HG02642 (cell line): Measurements from ENCODE around the gene ADGRA1.

Experiments used
- ATAC-seq: cut with Tn5 transposase; IDR thresholded peaks from one replicate; pipeline ENCODE4 v1.9.1; 2021; ENCODE audit warnings: mild to moderate bottlenecking; ENCODE audit not compliant: unreplicated experiment, poor library complexity

The ADGRA1 gene, protein sequence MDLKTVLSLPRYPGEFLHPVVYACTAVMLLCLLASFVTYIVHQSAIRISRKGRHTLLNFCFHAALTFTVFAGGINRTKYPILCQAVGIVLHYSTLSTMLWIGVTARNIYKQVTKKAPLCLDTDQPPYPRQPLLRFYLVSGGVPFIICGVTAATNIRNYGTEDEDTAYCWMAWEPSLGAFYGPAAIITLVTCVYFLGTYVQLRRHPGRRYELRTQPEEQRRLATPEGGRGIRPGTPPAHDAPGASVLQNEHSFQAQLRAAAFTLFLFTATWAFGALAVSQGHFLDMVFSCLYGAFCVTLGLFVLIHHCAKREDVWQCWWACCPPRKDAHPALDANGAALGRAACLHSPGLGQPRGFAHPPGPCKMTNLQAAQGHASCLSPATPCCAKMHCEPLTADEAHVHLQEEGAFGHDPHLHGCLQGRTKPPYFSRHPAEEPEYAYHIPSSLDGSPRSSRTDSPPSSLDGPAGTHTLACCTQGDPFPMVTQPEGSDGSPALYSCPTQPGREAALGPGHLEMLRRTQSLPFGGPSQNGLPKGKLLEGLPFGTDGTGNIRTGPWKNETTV

DNA sequence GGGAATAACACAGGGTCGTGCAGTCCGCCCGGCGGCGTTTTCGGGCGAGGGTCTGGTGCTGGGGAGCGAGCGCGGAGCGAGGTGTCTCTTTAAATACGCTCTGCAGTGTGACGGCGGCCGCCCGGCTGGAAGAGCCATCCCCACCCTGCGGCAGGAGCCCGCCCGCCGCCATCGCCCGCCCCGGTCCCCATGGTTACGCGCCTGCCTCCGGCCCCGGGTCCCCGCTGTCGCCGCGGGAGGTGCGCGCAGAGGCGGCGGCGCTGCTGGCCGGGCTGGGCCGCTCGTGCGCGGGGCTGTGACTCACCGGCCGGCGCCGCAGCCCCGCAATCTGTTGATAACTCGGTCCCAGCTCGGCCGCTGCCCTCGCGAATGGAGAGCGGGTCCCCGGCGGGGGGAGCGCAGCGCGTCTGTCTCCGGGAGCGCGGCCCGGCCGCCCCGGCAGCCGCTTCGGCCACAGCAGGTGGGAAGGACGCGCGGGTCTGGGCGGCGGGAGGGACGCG is at the start of gene ADGRA1:
Gene ADGRA1 (plus strand): TSS at position 246 of the 500 bp plus-strand sequence. CDS start 986 bp downstream, outside the sequence.
- no peak for ATAC-seq

DNA sequence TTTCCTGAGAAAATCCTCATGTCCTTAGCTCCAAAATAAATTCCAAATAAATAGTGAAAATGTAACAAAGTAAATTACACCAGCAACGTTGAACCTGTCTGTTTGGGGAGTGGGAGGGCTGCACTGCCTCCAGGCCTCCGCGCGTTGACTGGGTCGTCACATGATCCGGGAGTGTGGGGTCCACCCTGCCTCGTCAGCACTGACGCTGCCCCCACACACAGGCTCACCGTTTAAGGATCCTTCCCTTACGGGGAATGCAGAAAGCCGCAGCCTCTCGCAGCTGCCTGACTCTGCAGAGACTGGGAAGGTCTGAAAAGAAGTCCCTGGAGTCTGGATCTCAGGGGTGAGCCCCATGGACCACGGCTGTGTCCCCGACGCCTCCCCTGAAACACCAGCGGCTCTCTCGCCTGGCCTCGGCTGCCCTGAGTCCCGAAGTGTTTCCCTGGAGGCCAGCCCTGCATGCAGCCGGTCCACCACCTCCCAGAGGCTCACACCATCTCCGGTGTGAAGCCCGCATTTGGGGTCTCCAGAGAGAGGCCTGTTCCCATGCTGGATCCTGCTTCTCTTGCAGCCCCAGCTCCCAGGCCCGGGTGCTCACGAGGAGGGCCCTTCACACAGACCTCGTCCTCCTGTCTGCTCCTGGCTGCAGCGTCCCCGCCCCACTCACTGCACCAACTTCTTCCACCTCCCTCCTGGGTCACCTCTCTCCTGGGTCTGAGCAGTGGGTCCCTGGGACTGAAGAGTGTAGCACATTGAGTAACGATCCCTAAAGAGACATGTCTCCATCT is 49.5 kb upstream of the ADGRA1 start:
- ATAC-seq: no peak

DNA sequence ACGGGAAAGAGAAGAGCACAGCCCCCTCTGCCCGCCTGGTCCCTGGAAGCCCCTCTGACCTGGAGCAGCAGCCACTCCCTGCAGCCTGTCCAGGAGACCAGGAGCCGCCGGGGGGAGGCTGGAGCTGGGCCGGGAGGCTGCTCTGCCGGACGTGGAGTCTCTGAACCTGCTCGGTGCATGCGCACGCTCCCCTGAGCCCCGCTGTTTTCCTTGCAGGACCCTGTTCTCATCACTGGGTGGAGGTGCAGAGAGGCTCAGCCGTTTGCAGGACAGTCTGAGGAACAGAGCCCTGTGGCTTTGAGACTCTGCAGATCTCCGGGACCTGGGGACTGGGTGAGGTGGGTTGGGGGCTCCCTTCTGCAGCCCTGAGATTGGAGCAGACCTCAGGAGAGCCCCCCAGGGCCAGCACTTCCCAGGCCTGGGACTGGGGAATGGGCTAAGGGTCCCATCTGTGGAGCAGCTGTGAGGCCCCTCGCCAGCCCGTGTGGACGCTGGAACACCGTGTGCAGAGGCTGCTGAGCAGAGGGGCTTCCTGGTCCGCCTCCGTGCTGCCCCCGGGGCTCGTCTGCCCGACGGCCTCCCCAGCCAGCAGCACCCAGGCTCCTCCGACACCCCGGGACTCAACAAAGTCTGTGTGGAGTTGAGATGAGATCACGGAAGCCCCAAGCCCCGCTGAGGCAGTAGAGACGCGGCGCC is 48.5 kb upstream of the ADGRA1 start:
- no peak for ATAC-seq

DNA sequence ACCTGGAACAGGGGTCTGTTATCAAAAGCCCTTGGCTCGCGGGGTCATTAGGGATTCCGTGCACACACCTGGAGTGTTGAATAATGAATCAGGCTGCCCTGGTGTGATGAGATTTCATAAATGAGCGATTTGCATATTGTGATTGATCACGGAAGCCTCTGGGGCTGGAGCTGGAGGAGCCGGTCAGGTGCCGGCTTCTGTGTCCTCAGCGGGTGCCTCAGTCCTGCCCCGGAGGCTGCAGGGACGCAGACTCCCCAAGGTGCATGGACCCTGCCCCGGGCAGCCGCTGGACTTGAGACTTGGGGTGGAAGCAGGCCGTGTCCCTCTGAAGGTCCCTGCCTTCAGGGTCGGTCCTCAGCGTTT is 47.9 kb upstream of the ADGRA1 start:
- no peak for ATAC-seq

DNA sequence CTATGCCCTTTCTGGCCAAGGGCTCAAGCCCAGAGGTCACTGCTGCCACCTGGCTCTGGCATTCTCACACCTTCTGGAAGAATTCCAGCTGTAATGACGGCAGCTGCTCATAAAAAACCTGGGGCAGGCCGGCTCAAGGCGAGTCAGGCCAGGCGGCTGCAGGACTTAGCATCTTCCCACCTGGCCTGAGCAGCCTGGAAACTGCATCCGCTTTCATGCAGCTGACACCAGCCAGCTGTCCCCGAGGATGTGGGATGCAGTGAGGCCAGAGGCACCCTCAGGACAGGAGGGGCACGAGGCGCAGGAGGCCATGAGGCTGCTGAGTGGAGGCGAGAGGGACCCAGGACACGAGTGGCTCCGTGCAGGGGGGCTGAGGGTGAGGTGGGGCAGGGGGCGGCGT is 47.5 kb upstream of the ADGRA1 start:
- ATAC-seq: no peak

DNA sequence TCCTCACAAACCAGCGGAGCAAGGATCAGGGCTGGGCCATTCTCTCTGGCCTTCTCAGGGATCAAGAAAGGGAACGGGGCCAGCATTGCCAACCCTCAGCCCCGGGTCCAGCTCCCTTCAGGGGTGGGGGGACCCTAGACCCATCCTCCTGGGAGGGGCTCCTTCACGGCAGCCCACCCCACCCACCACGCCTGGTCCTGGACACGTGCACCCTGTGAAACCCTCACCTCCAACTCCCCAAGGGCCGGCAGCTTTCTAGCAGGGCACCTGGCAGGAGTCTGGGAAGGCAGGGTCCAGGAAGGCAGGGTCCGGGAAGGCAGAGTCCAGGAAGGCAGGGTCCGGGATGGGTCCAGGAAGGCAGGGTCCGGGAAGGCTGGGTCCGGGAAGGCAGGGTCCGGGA is 46.6 kb upstream of the ADGRA1 start:
- no peak for ATAC-seq

DNA sequence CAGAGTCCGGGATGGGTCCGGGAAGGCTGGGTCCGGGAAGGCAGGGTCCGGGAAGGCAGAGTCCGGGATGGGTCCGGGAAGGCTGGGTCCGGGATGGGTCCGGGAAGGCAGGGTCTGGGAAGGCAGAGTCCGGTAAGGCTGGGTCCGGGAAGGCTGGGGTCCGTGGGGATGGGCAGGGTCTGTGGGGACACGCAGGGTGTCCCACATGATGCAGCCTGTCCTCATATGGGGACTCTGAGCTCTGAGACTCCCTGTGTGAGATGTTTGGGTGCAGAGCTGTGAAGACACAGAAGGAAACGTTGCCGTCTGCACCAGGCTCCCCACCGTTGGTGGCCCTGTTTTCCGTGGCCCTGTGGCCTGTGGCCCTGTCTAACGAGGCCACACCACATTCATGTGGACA is 45.7 kb upstream of the ADGRA1 start:
- ATAC-seq: no peak

DNA sequence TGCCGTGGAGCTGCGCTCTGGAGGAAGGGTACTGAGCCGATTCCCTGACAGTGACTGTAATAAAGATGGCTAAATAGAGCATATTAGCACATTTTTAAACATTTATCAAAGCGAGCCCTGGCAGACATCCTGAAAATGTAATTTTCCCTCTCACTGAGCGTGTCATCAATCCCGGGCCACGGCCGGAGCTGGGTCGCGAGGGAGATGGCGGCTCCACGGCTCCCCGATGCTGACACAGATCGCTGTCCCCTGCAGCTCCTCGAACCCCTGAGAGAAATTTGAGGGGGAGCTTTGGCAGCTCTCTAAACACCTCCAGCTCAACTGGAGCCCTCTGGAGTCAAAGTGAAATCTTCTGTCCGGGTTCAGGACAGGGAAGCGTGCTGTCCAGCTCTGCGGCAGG is 44.9 kb upstream of the ADGRA1 start:
- no peak for ATAC-seq

DNA sequence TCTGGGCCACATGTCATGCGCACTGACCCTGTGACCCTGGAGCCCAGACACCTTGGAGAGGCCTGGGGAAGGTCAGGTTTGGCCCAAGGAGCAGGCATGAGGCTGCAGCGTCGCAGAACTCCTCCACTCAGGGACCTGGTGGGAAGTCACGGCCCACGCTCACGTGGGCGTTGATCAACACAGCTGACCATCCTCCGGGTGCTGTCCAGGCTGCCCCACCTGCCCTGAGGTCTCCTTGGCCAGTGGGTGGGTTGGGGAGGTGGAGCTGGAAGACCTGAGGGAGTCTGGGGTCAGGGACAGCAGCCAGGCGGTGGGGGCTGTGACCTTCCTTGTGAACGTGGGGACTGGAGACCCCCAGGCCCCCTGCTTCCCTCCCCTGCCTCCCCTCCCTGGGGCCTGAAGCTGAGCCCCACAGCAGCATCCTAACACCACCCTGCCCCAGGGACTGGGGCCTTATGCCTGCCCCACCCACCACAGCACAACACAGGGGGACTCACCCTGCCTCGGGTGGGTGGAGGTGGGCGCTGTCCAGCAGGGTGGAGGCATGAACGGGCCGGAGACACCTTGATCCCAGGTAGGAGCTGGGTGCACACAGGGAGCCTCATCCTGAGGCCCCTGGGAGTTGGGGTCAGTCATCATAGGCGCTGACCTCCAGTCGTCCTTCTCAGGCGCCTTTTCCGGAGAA is 44.0 kb upstream of the ADGRA1 start:
- ATAC-seq: no peak

DNA sequence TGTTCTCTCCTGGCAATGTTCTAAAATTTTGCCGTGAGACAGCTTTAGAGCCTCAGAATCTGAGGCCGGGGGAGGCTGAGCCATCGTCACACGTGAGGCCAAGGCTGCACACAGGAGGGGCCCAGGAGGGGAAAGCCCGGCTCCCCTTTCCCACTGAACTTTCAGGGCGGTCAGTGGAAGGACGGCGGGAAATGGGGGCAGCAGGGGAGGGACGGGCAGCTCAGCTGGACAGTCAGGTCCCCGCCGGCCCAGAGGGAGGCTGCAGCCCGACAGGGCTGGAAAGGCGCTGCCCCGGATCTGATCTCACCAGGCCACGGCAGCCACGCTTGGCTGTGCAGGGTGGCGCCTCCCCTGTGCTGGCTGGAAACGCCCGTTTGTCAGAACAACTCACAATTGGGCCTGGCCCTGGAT is 43.3 kb upstream of the ADGRA1 start:
- ATAC-seq: no peak

DNA sequence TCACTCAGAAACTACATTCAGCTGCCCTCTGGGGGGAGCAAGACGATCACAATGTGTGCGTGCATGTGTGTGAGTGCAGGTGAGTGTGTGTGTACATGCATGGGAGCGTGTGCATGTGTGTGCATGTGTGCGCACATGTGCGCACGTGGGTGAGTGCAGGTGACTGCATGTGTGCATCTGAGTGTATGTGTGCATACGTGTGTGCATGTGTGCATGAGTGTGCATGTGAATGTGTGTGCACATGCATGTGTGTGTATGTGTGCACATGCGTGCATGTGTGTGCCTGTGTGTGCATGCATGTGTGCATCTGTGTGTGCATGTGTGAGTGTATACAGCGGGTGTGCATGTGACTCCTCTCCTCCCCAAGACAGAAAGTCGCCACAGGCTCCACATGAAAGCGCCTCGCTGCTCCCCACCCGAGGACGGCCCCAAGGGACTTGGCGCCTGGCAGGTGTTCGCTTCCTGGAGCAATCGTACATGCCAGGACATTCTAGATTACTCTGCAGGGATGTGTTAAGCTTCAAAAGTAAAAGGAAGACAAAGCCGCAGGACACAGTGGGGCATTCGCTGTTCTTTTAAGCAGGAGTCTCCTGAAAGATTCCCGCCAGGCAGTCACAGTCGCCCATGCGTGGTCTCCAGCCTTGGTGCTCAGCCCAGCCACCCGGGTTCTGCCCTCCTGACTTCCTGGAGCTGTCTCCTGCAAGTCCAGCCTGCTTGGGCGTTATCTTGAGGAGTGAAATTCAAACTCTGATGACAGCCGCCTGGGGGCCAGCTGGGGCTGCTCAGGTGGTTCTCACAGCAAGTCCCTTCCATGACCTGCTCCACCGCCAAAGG is 42.0 kb upstream of the ADGRA1 start:
- no peak for ATAC-seq

DNA sequence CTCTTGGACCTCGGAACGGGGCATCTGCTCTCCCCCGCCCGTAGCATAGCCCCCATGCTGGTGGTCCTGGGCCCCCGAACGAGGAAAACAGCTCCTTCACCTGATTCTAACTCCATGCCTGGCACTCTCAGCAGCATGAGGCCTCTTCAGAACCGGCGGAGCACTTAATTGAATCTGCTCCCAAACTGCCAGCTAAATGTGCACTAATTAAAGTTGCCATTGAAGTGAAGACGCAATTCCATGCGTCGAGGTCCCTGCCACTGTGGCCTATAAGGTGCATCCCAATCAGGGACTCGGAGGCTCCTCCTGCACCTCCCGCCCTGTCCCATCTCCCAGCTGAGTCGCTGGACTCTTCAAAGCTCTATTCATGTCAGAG is 41.3 kb upstream of the ADGRA1 start:
- ATAC-seq: no peak

DNA sequence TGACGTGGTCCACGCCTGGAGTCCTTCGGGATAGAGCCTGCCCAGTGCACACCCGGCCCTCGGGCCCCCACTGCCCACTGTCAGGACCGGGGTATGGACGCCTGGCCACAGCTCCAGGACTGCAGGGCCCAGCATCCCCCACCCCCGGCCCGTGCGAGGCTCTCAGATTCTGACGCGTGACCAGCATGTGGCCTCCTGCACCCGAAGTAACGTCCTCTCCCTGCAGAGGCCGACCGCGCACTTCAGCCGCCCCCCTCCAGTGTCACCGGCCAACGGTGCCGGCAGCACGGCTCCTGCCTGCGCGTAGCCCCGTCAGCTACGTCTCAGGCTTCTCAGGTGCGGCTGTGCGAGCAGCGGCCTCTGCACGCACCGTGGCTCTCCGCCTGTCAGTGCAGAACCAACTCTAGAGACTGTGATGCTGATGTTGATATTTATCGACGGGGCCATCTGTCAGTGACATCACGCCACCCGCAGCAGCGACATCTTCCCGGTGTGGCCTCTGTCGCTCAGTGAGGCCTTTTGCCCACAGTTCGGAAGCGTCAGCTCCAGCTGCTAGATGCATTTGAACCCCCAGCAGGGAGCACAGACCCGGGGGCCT is 40.1 kb upstream of the ADGRA1 start:
- ATAC-seq: no peak

DNA sequence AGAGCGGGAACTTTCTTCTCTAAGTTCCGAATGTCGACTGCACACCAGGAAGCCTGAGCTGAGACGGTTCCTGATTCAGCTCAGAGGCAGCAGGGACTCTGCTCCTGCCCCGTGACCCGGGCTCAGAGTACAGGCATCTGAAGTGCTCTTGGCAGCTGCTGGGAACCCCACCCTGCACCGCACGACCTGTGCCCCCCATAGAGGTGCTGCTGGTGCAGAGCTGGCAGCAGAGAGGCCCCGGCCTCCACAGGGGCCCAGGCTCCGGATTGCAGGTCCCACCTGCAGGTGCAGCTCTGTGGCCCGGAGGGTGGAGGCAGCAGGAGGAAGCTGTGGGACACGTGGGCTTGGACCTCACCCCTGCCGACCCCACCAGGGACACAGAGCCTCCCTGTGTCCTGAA is 39.5 kb upstream of the ADGRA1 start:
- ATAC-seq: no peak

DNA sequence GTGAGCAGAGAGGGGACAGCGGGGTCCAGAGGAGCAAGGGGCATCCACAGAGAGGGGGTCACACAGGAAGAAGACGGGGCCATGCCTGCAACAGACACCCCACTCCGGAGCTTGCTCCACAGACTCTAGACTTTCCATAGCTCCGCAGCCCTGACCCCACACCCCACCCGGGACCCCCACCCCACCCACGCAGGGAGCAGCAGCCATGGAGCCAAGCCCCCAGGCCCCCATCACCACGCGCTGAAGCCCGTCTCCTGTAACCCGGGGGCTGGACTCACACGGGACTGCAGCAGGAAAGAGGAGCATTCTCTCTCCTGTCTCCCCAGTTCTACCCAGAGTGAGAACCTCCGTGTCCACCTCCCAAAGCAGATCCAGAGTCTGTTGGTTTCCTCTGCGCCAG is 38.8 kb upstream of the ADGRA1 start:
- ATAC-seq: no peak

DNA sequence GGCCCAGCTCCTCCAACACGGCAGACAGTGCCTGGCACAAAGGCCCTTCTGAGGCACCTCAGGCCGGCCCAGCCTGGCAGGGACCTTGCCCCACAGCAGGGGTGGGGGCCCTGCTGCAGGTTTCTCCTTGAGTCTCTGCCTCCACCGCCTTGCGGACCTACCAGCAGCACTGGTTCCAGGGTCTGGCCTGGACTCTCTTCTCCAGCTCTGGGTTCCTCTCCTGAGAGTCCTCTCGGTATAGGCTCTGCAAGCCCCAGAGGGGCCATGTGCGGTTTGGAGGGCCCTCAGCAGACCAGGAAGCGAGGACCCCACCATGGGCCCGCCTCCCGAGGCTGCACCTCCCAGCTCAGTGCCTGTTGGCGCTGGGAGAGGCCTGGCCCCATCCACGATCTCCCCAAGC is 38.1 kb upstream of the ADGRA1 start:
- no peak for ATAC-seq

DNA sequence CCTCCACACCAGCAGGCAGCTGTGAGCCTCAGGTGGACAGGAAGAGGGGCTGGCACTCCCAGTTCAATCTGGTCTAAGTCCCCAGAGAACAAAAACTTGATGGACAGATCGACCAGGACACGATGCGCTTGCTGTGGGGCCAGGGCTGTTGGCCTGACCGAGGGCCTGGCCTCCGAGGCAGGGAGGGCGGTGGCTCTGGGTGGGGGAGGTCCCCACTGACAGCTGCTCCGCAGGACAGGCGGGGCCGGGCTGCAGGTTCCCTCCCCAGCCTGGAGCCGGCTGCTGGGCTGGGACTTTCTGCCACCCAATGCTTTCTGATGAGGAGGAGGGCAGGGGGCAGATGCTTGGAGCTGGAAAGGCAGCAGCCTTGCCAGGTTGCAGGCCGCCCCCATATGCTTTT is 37.4 kb upstream of the ADGRA1 start:
- no peak for ATAC-seq

DNA sequence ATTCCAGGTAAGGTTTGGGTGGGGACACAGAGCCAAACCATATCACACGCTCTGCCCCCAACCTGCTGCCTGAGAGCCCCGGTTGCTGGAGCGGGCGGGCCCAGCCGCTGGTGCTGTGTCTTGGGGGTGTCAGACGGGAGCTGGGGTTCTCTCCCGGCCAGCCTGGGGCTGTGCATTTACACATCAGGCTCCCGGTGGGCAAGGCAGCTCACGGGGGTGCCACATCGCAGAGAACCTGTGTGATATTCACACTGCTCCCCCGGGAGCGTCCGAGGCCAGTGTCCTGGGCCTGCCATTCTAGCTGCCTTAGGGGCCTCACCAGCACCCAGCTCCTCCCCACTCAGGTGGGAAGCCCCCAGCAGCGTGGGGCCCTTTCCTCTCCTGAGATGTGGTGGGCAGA is 35.6 kb upstream of the ADGRA1 start:
- no peak for ATAC-seq
